B cell (primary cell): Measurements from ENCODE around the gene PDGFA. TPM values are rescaled to one million over a fixed set of nuclear protein-coding genes. Genes with fewer than 3 reads are reported as not detected.

Experiments used
- ATAC-seq: fragments of 200-7000 bp; cut with Tn5 transposase; one replicate; pipeline ENCODE4 v1.10.0; 2021; ENCODE audit warnings: low read depth, mild to moderate bottlenecking, moderate number of reproducible peaks, moderate library complexity
- CTCF ChIA-PET: fragments of 350-600 bp; sonication (Branson Sonifier 250); formaldehyde crosslinking; loops from one replicate; lab custom pipeline; 2021; ENCODE audit warnings: antibody characterized with exemption, inconsistent platforms; lab: Charles Lee
- POLR2A ChIA-PET: fragments of 350-600 bp; sonication (Branson Sonifier 250); formaldehyde crosslinking; loops from one replicate; lab custom pipeline; 2021; ENCODE audit warnings: antibody characterized with exemption; lab: Charles Lee
- DNase-seq: peaks from one replicate; pipeline ENCODE4 v3.0.0; 2013
- H2AFZ ChIP-seq: 2 replicates; pipeline ENCODE4 v1.6.1; 2012; ENCODE audit warnings: mild to moderate bottlenecking, low read depth, low read length; ENCODE audit not compliant: insufficient read depth, poor library complexity, severe bottlenecking
- H3K27ac ChIP-seq, 2 donors: 1 replicate in 1 of 2; 2 replicates in 1 of 2; pipeline ENCODE4 v1.5.1; 2012 to 2013; ENCODE audit warnings: low read length in 2 of 2, mild to moderate bottlenecking in 2 of 2, moderate library complexity in 1 of 2
- H3K27me3 ChIP-seq, 4 experiments: fragments of 200-600 bp in 1 of 4; sonication (generic) in 1 of 4; replicated peaks in 1 of 4; 1 replicate in 2 of 4; 2 replicates in 2 of 4; pipeline versions ENCODE4 v1.6.1 to v1.7.0; 2013 to 2016; ENCODE audit warnings: low read length in 3 of 4, mild to moderate bottlenecking in 2 of 4, mixed read lengths in 1 of 4, moderate library complexity in 1 of 4; ENCODE audit not compliant: insufficient read depth in 4 of 4, control insufficient read depth in 3 of 4; ENCODE audit errors: control extremely low read depth in 1 of 4
- H3K36me3 ChIP-seq, 2 experiments: replicated peaks in 1 of 2; 1 replicate in 1 of 2; 2 replicates in 1 of 2; pipeline versions ENCODE4 v1.6.1 to v1.7.1; 2013; ENCODE audit warnings: low read length in 1 of 2; ENCODE audit not compliant: insufficient read depth in 2 of 2, control insufficient read depth in 1 of 2; ENCODE audit errors: control extremely low read depth in 1 of 2, extremely low read depth in 1 of 2
- H3K4me1 ChIP-seq, 2 donors: fragments of 200-600 bp in 1 of 2; sonication (generic) in 1 of 2; 1 replicate in 1 of 2; 2 replicates in 1 of 2; pipeline versions ENCODE4 v1.5.1 to v1.6.1; 2013 to 2017; ENCODE audit warnings: low read length in 2 of 2; ENCODE audit not compliant: control insufficient read depth in 2 of 2, insufficient read depth in 2 of 2
- H3K4me2 ChIP-seq: replicated peaks from 2 replicates; pipeline ENCODE3; 2012; ENCODE audit warnings: mild to moderate bottlenecking, low read depth, low read length; ENCODE audit not compliant: poor library complexity, severe bottlenecking
- H3K4me3 ChIP-seq, 5 experiments: fragments of 200-600 bp in 1 of 5; sonication (generic) in 1 of 5; 1 replicate in 3 of 5; 2 replicates in 2 of 5; pipeline versions ENCODE4 v1.5.1 to v1.7.0; 2011 to 2016; ENCODE audit warnings: low read length in 4 of 5, mild to moderate bottlenecking in 4 of 5, low read depth in 2 of 5, control low read depth in 1 of 5, moderate library complexity in 1 of 5; ENCODE audit not compliant: insufficient read depth in 1 of 5; ENCODE audit errors: control extremely low read depth in 1 of 5, extremely low read depth in 1 of 5
- H3K79me2 ChIP-seq: fragments of 200-600 bp; sonication (generic); one replicate; pipeline ENCODE4 v1.6.0; 2016; ENCODE audit warnings: low read length; ENCODE audit not compliant: control insufficient read depth, insufficient read depth
- H3K9ac ChIP-seq: fragments of 200-600 bp; sonication (generic); 2 replicates; pipeline ENCODE4 v1.6.1; 2017; ENCODE audit warnings: mild to moderate bottlenecking, low read length, moderate library complexity
- H3K9me3 ChIP-seq, 3 donors: one replicate each; pipeline versions ENCODE4 v1.6.1 to v1.7.1; 2013; ENCODE audit warnings: low read length in 2 of 3; ENCODE audit not compliant: control insufficient read depth in 2 of 3, insufficient read depth in 1 of 3; ENCODE audit errors: control extremely low read depth in 1 of 3
- H4K20me1 ChIP-seq: 2 replicates; pipeline ENCODE4 v1.6.0; 2012; ENCODE audit warnings: mild to moderate bottlenecking, low read length; ENCODE audit not compliant: insufficient read depth, control insufficient read depth, poor library complexity, severe bottlenecking
- H3K27ac Mint-ChIP-seq: one replicate; pipeline ENCODE4 v1.8.0; 2021; ENCODE audit warnings: mixed read lengths
- H3K27me3 Mint-ChIP-seq: one replicate; pipeline ENCODE4 v1.8.0; 2021; ENCODE audit warnings: mixed read lengths
- H3K4me1 Mint-ChIP-seq: one replicate; pipeline ENCODE4 v1.8.0; 2021; ENCODE audit warnings: mixed read lengths
- H3K4me3 Mint-ChIP-seq: one replicate; pipeline ENCODE4 v1.8.0; 2021; ENCODE audit warnings: mixed read lengths
- H3K9me3 Mint-ChIP-seq: one replicate; pipeline ENCODE4 v1.8.0; 2022; ENCODE audit warnings: mixed read lengths; ENCODE audit not compliant: insufficient read depth
- EZH2 ChIP-seq: IDR thresholded peaks from 2 replicates; pipeline ENCODE4 v1.6.1; 2012; ENCODE audit warnings: borderline replicate concordance, low read depth, mild to moderate bottlenecking, moderate library complexity, low read length; ENCODE audit not compliant: insufficient read depth, poor library complexity, severe bottlenecking
- WGBS: methylation state at CpG from one replicate; pipeline ENCODE4 v1.1.5; 2013; ENCODE audit warnings: missing lambda C conversion rate; ENCODE audit not compliant: insufficient coverage; 5-methylcytosine and 5-hydroxymethylcytosine counted together
- intact Hi-C: fragments of 100-400 bp; cut with micrococcal nuclease; formaldehyde crosslinking; loops from one replicate; pipeline ENCODE4 v1.10.0; 2022
- polyA plus RNA-seq: library from polyadenylated mRNA; depleted of rRNA; stranded (reverse); fragments of >200 nt; gene quantifications from 2 replicates; pipeline ENCODE4 v1.2.3, GENCODE V29; 2012
- total RNA-seq, 2 donors: library from RNA; stranded (reverse); fragments of 120-200 nt in 1 of 2; gene quantifications; 1 replicate in 1 of 2; 2 replicates in 1 of 2; pipeline versions ENCODE4 v1.2.3 to v1.2.4, GENCODE V29; 2013 to 2022
- TF ChIP-seq, protein P1 (sequence below): fragments of 200-600 bp; IDR thresholded peaks from one replicate; pipeline ENCODE4 v1.8.0; 2022; ENCODE audit warnings: antibody characterized with exemption, mild to moderate bottlenecking

PDGFA gene
- total and polyA plus RNA-seq, 2 donors (not counting 1 experiment from before 2014, with no cell fraction given) = 0.36 to 1.5 TPM

DNA sequence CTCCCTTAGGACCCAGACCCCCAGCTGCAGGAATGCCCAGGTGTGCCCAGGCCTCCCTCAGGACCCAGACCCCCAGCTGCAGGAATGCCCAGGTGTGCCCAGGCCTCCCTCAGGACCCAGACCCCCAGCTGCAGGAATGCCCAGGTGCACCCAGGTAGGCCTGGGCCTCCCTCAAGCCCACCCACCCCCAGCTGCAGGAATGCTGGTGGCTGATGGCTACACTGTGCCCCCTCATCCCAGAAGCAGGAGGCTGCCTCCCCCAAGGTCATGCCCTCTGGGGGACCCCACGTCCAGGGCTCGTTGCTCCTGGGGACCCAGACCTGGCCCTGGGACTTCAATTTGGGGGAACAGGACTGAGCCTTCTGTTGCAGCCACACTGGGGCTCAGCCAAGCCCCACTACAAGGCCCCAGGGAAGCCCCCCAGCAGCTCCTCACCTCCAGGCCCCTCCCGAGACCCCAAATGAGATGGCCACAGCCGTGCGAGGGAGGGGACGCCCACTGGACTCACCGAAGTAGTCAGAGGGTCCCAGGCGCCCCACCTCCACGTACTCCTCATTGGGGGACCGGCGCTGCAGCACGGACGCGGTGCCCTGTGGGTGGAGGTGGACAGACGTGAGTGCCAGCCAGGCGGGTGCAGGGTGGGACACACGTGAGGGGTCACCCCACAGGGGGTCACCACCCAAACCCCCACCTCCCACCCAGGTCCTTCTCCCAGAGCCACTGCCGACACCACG is 31.4 kb upstream of the PDGFA start:
- no peak overlapping the region for H3K9ac ChIP-seq
- Mint-ChIP-seq H3K9me3 (no peaks in the 10 kb centered on the region), H3K27me3 (no peaks in the 10 kb centered on the region), H3K4me1 (no peaks in the 10 kb centered on the region), H3K27ac (no peak overlapping the region), H3K4me3 (no peak overlapping the region)
- H3K4me1 ChIP-seq = no peaks in the 10 kb centered on the region
- no peak for DNase-seq
- TF ChIP-seq, protein P1, sequence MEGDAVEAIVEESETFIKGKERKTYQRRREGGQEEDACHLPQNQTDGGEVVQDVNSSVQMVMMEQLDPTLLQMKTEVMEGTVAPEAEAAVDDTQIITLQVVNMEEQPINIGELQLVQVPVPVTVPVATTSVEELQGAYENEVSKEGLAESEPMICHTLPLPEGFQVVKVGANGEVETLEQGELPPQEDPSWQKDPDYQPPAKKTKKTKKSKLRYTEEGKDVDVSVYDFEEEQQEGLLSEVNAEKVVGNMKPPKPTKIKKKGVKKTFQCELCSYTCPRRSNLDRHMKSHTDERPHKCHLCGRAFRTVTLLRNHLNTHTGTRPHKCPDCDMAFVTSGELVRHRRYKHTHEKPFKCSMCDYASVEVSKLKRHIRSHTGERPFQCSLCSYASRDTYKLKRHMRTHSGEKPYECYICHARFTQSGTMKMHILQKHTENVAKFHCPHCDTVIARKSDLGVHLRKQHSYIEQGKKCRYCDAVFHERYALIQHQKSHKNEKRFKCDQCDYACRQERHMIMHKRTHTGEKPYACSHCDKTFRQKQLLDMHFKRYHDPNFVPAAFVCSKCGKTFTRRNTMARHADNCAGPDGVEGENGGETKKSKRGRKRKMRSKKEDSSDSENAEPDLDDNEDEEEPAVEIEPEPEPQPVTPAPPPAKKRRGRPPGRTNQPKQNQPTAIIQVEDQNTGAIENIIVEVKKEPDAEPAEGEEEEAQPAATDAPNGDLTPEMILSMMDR = no peak
- TF ChIP-seq EZH2 = no peak
- no peaks in the 10 kb centered on the region for H4K20me1 ChIP-seq
- no peak overlapping the region for H2AFZ ChIP-seq
- ChIA-PET CTCF (no interaction called here), POLR2A (no interaction called here)
- no peaks in the 10 kb centered on the region for H3K36me3 ChIP-seq
- H3K9me3 ChIP-seq = peaks cover 0 to 17% (median 0%) of the 10 kb centered on the region in 3 donors
- no peaks in the 10 kb centered on the region for H3K27me3 ChIP-seq
- H3K4me2 ChIP-seq = no peak overlapping the region
- H3K79me2 ChIP-seq = no peaks in the 10 kb centered on the region
- WGBS = 94% methylated on average over 19 of the region's 19 CpGs
- H3K27ac ChIP-seq = no peak overlapping the region
- no peak overlapping the region for H3K4me3 ChIP-seq
- intact Hi-C loops = no loop called here
- no peak for ATAC-seq

DNA sequence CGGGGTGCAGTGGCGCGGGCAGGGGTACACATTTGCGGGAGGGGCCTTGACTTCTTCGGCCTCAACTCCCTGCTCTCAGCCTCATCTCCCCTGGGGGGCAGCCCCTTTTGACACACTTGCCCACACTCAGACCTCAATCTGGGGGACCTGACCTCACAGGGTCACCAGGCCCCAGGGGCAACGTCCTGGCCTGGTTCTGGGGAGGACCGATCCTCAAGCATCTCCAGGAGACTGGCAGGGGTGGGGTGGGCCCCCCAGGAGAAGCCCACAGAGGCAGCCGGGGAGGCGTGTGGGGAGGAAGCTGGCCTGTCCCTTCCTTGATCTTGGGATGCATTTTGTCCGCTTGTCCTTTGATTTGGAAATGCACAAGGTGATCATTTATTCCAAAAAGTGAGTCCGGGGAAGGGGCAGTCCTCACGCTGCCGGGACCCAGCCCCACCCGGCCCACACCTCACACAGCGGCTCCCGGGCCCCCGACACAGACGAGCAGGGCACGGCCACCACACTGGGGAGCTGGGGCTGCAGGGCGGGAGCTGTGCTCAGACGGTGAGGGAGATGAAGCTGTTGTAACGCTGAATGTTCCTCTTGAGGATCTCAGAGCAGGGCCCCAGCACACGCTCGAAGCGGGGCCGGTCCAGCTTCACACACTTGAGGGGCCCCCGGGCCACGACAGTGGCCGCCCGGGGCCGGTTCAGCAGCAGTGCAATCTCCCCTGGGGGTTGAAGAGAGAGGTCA is 30.4 kb upstream of the PDGFA start:
- no peaks in the 10 kb centered on the region for H3K36me3 ChIP-seq
- H3K9me3 ChIP-seq = peaks cover 0 to 20% (median 0%) of the 10 kb centered on the region in 3 donors
- Mint-ChIP-seq H3K27me3 (no peaks in the 10 kb centered on the region), H3K4me3 (no peak overlapping the region), H3K4me1 (no peaks in the 10 kb centered on the region), H3K27ac (no peak overlapping the region), H3K9me3 (no peaks in the 10 kb centered on the region)
- H3K27me3 ChIP-seq = no peaks in the 10 kb centered on the region
- no peak overlapping the region for H3K4me3 ChIP-seq
- no peaks in the 10 kb centered on the region for H3K4me1 ChIP-seq
- POLR2A ChIA-PET = no interaction called here
- no peaks in the 10 kb centered on the region for H4K20me1 ChIP-seq
- no peak for TF ChIP-seq EZH2
- TF ChIP-seq, protein P1 = no peak
- no peak overlapping the region for H3K4me2 ChIP-seq
- H3K27ac ChIP-seq = no peak overlapping the region
- DNase-seq (no peak), ATAC-seq (no peak)
- H2AFZ ChIP-seq = no peak overlapping the region
- intact Hi-C loops = no loop called here
- no peaks in the 10 kb centered on the region for H3K79me2 ChIP-seq
- H3K9ac ChIP-seq = no peak overlapping the region
- WGBS = 99% methylated on average over 28 of the region's 31 CpGs
- CTCF ChIA-PET = no interaction called here
